NCI-H2029 treated with DMSO at 0.1 percent for 48 hours (cell line): ENCODE data around the gene GRIK1.

ENCODE experiments used
- DNase-seq: peaks from one replicate; lab custom pipeline; 2025; lab: John Stamatoyannopoulos, UW

The GRIK1 gene

DNA sequence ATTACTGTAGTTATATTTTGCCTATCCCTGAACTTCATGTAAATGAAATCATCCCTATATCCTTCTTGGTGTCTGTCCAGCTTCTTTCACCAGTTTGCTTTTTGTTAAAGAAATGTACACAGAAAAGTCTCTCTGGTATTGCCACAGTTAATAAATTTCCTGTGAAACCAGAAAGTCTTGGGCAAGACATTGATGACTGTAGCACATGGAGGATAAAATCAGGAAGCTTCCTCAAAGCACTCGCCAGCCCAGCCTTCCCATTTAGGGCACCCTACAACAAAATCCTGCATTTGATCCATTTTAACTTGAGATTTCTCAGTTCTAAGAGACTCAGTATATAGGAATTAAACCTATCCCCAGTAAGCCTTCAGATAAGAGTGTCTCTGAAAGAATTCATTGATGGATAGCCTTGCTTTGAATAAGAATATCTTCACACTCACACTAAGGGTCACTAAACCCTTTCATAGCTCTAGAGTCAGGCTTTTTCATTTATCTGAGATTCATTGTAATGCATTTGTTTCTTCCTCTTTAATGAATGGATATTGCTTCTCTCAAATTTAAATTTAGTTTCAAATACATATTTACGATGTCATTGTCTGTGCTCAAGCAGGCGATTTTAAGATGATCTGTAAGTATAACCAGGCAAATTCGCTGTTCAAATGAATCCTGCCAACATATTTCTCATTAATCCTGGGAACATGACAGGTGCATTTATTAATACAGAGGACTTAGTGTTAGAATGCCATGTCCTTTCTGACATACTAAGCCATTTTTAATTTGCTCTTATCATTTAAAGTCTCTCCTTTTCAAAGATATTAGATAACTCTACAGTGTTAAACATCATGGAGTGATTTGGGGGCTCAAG, 153.1 kb downstream of the GRIK1 start:
- no peak for DNase-seq

GRCh38 chr21:29777160-29777559, 162.6 kb downstream of the GRIK1 start:
- no peak for DNase-seq

DNA sequence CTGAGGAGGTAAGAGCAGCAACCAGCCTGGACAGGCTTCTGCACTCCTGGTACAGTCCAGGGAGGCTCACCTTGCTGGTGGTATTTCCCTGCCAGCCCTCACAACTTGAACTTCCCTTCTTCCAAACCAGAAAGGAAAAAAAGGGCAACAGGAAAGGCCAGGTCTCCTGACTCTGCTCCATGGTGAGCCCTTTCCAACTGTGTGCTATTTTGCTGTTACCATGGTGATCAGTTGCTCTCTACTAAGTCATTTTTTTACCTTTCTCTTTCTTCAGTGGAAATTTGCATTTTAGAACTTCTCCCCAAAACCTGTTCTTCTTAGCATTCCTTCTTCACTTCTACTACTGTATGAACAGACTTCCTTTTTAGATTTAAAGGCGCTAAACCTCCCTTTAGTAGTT, 164.3 kb downstream of the GRIK1 start:
- DNase-seq, result no peak

- no peak for DNase-seq
These were observed 168.2 kb downstream of the GRIK1 start for GRCh38 chr21:29771491-29772066.

GRCh38 chr21:29763674-29764073, 176.1 kb downstream of the GRIK1 start:
- DNase-seq, result no peak

- no peak for DNase-seq
These were observed 177.2 kb downstream of the GRIK1 start for GRCh38 chr21:29762570-29763082.

DNA sequence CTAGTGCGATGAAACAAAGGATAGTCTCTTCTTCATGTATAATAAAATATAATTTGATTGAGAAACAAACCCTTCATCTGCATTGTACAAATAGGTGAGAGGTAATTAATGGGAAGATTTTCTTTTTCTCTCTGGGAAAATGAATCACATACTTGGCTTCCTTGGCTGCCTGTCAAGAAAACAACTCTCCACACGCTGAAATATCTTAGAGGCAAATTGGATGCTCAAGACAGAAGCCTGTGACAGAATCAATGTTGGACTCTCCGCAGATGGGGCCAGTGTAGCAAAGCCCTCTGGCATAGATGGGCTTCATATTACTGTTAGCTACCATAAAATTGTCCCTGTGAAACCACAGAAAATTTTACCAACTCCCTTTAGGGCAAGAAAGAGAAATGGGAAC, 186.6 kb downstream of the GRIK1 start:
- DNase-seq, result no peak

GRCh38 chr21:29751473-29752185, 188.2 kb downstream of the GRIK1 start:
- no peak for DNase-seq

- no peak for DNase-seq
These were observed 189.8 kb downstream of the GRIK1 start for GRCh38 chr21:29749957-29750356.

DNA sequence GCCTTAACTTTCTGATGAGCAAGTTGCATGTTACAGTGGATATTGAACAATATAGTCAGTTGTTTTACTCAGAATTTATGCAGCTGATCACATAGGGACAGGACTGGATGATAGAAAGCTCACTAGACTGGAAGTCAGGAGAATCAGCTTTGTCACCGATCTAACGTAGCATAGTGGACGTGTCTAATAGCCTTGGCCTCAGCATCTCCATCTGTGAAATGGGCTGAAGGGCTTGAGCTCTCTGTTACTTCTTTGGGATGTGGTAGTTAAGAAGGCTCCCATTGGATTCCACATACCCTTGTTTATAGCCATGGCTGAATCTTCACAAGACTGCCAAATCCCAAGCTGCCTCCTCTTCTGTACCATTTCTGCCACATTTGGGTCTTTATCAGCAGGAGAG, 190.6 kb downstream of the GRIK1 start:
- no peak for DNase-seq

GRCh38 chr21:29748391-29749167, 191.2 kb downstream of the GRIK1 start:
- DNase-seq, result no peak

DNA sequence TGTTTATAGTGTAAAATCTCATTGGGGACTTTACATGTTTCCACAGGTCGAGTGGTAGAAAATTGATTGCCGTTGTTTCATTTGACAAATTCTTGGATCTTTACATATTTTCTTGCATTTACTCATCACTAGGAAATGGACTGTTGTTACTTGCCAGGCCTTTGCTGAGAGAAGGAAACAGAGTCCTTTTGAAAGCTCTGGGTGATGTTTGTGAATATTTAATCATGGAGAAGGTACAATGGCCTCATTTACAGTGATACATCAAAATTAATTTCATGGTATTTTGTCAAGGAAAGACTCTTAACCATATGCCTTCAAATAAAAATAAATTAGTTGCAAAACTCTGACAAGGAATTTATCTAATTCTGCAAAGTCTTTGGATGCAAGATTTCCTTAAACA, 198.0 kb downstream of the GRIK1 start:
- DNase-seq, result no peak

DNA sequence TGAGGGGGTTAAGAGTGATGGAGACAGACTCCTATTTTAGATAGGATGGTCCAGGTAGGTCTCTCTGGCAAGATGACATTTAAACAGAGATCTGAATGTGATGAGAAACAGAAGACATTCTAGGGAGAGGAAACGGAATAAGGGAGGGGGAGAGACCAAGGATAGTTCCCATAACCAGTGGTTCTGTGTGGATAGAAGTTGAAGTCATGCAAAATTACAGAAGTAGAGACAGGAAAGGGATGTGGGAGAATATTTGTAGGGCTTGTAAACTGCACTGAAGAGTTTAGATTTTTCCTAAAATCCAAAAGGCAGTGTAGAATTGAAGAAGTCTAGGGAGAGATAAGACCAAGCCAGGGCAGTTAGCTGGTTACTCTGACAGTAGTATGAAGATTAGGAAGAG, 200.6 kb downstream of the GRIK1 start:
- DNase-seq, result no peak

DNA sequence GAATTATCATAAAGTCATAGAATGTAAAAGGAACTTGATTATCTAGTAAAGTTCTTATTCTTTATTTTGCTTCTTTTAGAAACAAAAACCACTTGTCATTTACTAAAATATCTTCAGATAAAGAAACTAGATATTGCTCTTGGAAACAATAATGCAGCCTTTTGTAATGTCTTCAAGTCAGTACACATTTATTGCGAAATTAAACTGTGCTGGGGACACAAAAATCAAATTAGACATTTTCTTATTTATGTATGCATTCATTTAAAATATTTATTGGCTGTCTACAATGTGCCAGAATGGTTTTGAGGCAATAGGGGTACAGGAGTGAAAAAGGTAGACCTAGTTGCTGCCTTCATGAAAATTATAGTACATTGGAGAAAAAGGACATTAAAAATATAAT, 201.1 kb downstream of the GRIK1 start:
- no peak for DNase-seq

GRCh38 chr21:29737186-29737585, 202.6 kb downstream of the GRIK1 start:
- DNase-seq, result no peak

DNA sequence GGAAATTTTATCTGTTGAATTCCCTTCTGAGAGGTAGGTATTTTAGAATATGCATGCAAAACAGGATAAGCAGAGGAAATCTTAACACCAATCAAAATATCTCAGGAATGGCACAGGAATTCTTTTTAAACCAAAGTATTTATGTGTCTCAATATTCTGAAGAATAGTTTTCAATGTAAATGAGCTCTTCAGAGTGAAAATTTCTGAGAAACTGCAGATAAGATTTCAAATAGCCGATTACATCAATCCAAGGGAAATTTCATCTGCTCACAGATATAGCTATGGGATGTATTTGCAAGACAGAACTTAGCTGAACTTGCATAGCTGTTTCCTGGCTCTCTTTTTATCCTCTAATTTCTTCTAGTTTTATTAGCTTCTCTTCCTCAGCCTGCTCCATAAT, 209.5 kb downstream of the GRIK1 start:
- no peak for DNase-seq

DNA sequence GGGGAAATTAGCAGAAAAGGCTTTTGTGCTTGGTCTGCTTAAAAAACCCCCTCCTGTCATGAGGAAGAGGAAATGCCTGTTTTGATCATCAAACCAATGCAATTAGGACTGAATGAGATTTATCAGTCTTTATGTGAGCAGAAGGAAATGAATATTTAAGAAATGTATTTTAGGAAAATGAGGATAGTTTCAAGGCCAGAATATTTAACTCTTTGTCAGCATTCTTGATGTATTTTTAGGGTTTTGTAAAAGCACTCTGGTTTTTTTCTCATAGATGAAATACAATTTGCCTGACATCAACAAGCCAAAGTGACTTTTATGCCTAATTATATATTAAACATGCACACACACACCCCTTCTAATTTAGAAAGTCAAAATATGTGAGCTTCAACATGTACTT, 213.8 kb downstream of the GRIK1 start:
- DNase-seq, result no peak

DNA sequence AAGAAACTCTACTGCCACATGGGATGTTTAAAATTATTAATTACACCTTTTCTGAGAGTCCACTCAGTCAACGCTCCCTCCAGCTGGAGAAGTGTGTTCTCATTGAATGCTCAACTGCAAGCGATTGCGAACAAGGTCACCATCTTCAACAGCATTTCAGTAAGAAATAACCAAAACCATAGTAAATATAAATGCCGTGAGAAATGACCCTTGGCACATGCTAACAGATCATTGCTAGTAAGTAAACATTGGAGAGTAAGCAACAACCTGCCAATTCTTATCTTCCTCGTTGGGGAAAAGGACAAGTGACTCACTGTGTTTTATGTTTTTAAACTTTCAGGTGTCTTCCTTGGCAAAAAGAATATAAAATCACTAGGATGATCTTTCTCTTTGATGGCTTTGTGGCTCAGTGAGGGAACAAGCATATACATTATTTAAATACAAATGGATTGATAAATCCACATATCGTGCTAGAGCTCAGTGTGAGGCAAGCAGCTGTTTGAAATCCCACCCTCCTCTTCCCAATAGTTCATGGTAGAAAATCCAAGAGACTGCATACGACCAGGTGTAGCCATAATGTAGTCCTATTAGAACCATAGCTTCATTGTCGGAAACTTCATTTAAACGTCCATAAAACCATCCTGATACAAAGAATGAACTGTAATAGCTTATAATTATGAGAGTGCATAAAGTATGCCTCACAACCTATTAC, 214.6 kb downstream of the GRIK1 start:
- DNase-seq, result peak; percentile 33

GRCh38 chr21:29721964-29722363, 217.8 kb downstream of the GRIK1 start:
- DNase-seq, result no peak

DNA sequence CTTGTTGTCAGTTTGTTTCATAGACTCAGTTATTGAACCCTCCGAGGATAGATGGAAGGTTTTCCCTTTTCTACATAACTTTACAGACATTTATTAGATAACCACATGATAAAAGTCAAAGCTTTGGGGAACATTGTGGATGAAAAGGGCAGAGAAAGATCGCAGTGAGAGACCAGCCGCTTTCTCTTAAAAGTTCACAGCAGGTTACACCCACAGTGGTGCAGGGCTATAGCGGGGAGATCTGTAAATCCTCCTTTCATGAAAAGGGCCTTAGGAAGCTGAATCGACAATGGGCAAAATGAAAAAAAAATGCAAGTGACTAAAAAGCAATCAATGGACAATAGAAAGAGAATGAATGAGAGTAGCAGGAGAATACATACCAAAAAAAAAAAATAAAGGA, 218.6 kb downstream of the GRIK1 start:
- DNase-seq, result no peak

DNA sequence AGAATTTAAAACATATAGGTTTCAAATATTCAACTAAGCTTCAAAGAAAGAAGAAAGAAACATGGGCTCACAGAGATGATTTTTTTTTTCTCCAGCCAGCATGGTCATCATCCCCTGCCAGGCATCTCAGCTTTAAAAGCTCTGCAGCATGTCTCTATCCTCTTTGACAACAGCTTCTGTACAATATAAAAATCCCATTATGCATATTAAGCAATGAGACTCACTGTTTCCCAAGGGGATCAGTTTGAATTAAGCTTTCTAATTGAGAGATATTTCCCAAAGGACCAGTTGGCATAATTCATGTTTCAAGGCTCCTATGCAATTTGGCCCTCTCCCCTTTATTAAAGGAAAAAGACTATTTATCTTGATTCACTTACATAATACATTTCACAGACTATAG, 220.3 kb downstream of the GRIK1 start:
- DNase-seq, result no peak
